HG03060 (cell line): ENCODE measurements around the gene IL1RAPL2.
A peak's percentile ranks its signal among the peaks of the same experiment; 100 is the strongest.
"Not testable (repeated sequence)": the region's sequence is repeated elsewhere in the genome, so short reads cannot be mapped to it uniquely, and the experiment has no call there.

Experiments used
- ATAC-seq: cut with Tn5 transposase; IDR thresholded peaks from one replicate; pipeline ENCODE4 v1.9.1; 2021; ENCODE audit warnings: low read depth, moderate number of reproducible peaks; ENCODE audit not compliant: unreplicated experiment

IL1RAPL2 gene

GRCh38 chrX:104669063-104669462, 103.1 kb downstream of the IL1RAPL2 start:
- ATAC-seq, result no peak

GRCh38 chrX:104670051-104670450, 104.1 kb downstream of the IL1RAPL2 start:
- ATAC-seq, result no peak

GRCh38 chrX:104677517-104677916, 111.5 kb downstream of the IL1RAPL2 start:
- not testable (repeated sequence) for ATAC-seq

- no peak for ATAC-seq
Measured at GRCh38 chrX:104679175-104679574, 113.2 kb downstream of the IL1RAPL2 start.

- no peak for ATAC-seq
Measured at GRCh38 chrX:104681214-104681613, 115.2 kb downstream of the IL1RAPL2 start.

GRCh38 chrX:104684077-104684476, 118.1 kb downstream of the IL1RAPL2 start:
- ATAC-seq, result no peak

GRCh38 chrX:104695593-104695992, 129.6 kb downstream of the IL1RAPL2 start:
- ATAC-seq, result peak; percentile 78

- no peak for ATAC-seq
Measured at GRCh38 chrX:104696667-104697066, 130.7 kb downstream of the IL1RAPL2 start.

GRCh38 chrX:104697294-104697693, 131.3 kb downstream of the IL1RAPL2 start:
- ATAC-seq, result no peak

- ATAC-seq, result no peak
Measured at GRCh38 chrX:104707042-104707441, 141.0 kb downstream of the IL1RAPL2 start.

- no peak for ATAC-seq
Measured at GRCh38 chrX:104707572-104707971, 141.6 kb downstream of the IL1RAPL2 start.

- no peak for ATAC-seq
Measured at GRCh38 chrX:104712515-104712914, 146.5 kb downstream of the IL1RAPL2 start.

- no peak for ATAC-seq
Measured at GRCh38 chrX:104721854-104722253, 155.9 kb downstream of the IL1RAPL2 start.

- no peak for ATAC-seq
Measured at GRCh38 chrX:104728456-104728855, 162.5 kb downstream of the IL1RAPL2 start.

GRCh38 chrX:104742355-104742754, 176.4 kb downstream of the IL1RAPL2 start:
- ATAC-seq, result no peak

GRCh38 chrX:104745152-104745551, 179.2 kb downstream of the IL1RAPL2 start:
- ATAC-seq, result no peak

GRCh38 chrX:104749951-104750610, 184.1 kb downstream of the IL1RAPL2 start:
- no peak for ATAC-seq

- ATAC-seq, result no peak
Measured at GRCh38 chrX:104762641-104763040, 196.6 kb downstream of the IL1RAPL2 start.

GRCh38 chrX:104789784-104790183, 223.8 kb downstream of the IL1RAPL2 start:
- no peak for ATAC-seq

GRCh38 chrX:104795804-104796203, 229.8 kb downstream of the IL1RAPL2 start:
- ATAC-seq, result no peak

GRCh38 chrX:104803219-104803618, 237.2 kb downstream of the IL1RAPL2 start:
- no peak for ATAC-seq

GRCh38 chrX:104806346-104806745, 240.3 kb downstream of the IL1RAPL2 start:
- ATAC-seq, result no peak

GRCh38 chrX:104833401-104833800, 267.4 kb downstream of the IL1RAPL2 start:
- ATAC-seq, result no peak
